GM10266 (cell line): ENCODE data around the gene ATP6V0C.

Experiments used
- DNase-seq: peaks from one replicate; pipeline ENCODE4 v3.0.0; 2012; ENCODE audit errors: extremely low spot score
- TF ChIP-seq, protein P1 (sequence below): IDR thresholded peaks from 2 replicates; pipeline ENCODE4 v1.5.1; 2012; ENCODE audit warnings: mild to moderate bottlenecking, low read depth; ENCODE audit not compliant: control insufficient read depth, insufficient read depth; ENCODE audit errors: missing control alignments

The ATP6V0C gene

GRCh38 chr16:2487903-2488531, 25.7 kb upstream of the ATP6V0C start:
- DNase-seq, result no peak
- TF ChIP-seq, protein P1, sequence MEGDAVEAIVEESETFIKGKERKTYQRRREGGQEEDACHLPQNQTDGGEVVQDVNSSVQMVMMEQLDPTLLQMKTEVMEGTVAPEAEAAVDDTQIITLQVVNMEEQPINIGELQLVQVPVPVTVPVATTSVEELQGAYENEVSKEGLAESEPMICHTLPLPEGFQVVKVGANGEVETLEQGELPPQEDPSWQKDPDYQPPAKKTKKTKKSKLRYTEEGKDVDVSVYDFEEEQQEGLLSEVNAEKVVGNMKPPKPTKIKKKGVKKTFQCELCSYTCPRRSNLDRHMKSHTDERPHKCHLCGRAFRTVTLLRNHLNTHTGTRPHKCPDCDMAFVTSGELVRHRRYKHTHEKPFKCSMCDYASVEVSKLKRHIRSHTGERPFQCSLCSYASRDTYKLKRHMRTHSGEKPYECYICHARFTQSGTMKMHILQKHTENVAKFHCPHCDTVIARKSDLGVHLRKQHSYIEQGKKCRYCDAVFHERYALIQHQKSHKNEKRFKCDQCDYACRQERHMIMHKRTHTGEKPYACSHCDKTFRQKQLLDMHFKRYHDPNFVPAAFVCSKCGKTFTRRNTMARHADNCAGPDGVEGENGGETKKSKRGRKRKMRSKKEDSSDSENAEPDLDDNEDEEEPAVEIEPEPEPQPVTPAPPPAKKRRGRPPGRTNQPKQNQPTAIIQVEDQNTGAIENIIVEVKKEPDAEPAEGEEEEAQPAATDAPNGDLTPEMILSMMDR, result no peak

DNA sequence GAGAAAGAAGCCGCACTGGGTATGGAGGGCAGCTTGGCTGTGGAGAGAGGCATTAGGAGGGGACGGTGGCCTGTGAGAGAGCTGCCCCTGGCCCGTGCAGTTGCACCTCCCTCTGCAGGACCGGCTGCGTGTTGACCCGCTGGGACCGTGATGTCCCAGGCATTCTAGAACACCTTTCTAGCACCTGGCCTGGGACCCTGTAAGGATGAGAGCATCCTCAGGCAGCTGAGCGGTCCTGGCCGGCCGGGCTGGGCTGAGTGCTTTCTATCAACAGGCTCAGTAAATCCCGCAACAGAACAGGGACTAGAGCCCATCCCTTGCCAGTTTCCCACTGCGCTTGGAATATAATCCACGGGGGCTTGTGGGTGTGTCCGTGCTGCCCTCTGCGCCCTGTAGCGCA, 24.2 kb upstream of the ATP6V0C start:
- DNase-seq, result no peak
- TF ChIP-seq, protein P1, result no peak

GRCh38 chr16:2490190-2491105, 23.3 kb upstream of the ATP6V0C start:
- TF ChIP-seq, protein P1, result no peak
- no peak for DNase-seq

DNA sequence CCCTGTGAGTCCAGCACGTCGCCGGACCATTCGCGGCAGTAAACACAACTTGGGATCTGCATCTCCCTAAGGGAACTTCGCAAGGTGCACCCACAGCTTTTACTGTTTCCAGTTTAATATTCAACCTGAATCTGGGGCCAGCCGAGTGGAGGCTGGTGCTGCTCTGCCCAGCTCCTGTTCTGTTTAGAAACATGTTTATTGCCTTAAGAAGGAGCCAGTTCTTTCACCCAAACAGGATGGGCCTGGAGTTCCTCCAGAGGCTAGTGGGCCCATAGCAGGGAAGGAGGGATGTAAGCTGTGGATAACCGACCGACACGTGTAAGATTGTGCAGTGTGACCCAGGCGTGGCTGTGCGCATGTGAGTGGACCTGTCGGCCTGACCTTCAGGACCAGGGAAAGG, 21.5 kb upstream of the ATP6V0C start:
- no peak for DNase-seq
- TF ChIP-seq, protein P1, result no peak

GRCh38 chr16:2493605-2494004, 20.1 kb upstream of the ATP6V0C start:
- TF ChIP-seq, protein P1, result no peak
- DNase-seq, result no peak

- TF ChIP-seq, protein P1, result no peak
- DNase-seq, result no peak
Observed at GRCh38 chr16:2494616-2495015, 19.1 kb upstream of the ATP6V0C start.

DNA sequence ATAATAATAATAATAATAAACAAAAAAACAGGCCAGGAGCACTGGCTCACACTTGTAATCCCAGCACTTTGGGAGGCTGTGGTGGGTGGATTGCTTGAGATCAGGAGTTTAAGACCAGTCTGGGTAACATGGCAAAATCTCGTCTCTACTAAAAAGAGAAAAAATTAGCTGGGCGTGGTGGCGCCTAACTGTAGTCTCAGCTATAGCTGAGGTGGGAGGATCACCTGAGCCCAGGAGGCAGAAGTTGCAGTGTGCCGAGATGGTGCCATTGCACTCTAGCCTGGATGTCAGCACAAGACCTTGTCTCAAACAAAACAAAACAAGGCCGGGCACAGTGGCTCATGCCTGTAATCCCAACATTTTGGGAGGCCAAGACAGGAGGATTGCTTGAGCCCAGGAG, 18.7 kb upstream of the ATP6V0C start:
- TF ChIP-seq, protein P1, result no peak
- DNase-seq, result no peak
